ENCODE data around the gene ADD2. TPM values are rescaled to one million over a fixed set of nuclear protein-coding genes. Genes with fewer than 3 reads are reported as not detected.

Gene ADD2
- total RNA-seq, 1 experiment from 2014 or later = 124 TPM

DNA sequence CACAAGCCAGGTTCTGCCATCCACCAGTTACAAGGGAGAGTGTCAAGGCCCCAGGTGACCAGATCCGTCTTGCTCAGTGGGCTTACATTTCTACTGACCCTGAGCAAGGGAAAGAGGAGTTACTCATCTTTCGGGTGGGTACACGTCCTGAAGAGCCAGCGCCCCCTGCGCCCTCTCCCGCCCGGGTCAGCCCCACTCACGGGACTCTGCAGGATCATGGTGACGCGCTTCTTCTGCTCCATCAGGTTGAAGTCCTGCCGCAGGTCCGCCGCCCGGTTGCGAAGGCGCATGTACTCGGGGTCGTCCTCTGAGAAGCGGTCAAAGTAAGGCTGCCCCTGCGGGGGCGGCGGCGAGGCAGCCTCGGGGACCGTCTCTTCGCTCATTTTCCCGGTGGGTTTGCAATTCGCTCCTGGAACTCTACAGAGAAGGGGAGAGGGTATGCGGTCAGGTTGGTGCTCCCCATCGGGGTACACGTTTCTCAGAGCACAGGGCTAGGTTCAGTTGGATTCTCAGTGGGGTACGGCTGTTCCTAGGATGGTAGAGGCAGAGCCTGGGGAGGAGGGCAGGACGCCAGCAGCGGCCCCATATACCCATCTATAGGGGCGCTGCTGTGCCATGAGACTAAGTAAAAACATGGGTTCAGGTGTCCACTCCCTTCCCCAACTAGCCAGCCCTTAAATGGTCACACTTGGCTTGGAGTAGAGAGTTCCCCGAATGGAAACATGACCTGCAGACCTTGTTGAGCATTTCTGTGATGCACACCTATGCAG, 61.8 kb downstream of the ADD2 start:
- H3K4me3 Mint-ChIP-seq = no peak overlapping the region
- Histone ChIP-seq H3K4me1 (ENCODE audit: insufficient read depth, low read length) (peaks cover 5% of the 10 kb centered on the region; the same call in 1 of the 2 replicates), H3K27me3 (ENCODE audit: insufficient read depth, low read length) (no peaks in the 10 kb centered on the region)

More for the DNA sequence above, 61.8 kb downstream of the ADD2 start:
- Histone ChIP-seq H3K18ac (ENCODE audit: insufficient read length, low read depth, low read length) (no peak overlapping the region), H2BK120ac (ENCODE audit: low read depth, low read length, poor library complexity, severe bottlenecking) (no peak overlapping the region), H3K79me2 (ENCODE audit: insufficient read depth, low read length) (peaks cover 2% of the 10 kb centered on the region; the same call in 1 of the 2 replicates), H2AK5ac (ENCODE audit: insufficient read length, low read length) (no peak overlapping the region), H2BK20ac (ENCODE audit: low read depth, low read length, poor library complexity, severe bottlenecking) (no peak overlapping the region), H3K23ac (ENCODE audit: insufficient read length, low read depth, low read length) (no peak overlapping the region), H3K79me1 (ENCODE audit: insufficient read depth, low read depth, low read length, poor library complexity, severe bottlenecking) (no peaks in the 10 kb centered on the region), H3K27ac (ENCODE audit: insufficient read length, low read depth, low read length) (no peak overlapping the region), H3K4ac (ENCODE audit: low read depth, low read length) (no peak overlapping the region; the same call in 1 of the 2 replicates), H2AFZ (ENCODE audit: low read length) (no peak overlapping the region), H3K56ac (ENCODE audit: insufficient read length, low read depth, low read length) (no peak overlapping the region), H2BK12ac (ENCODE audit: insufficient read length, low read depth, low read length) (no peak overlapping the region), H4K91ac (ENCODE audit: insufficient read length, low read depth, low read length) (no peak overlapping the region), H3K14ac (ENCODE audit: insufficient read depth, low read length) (no peak overlapping the region), H3K4me2 (ENCODE audit: insufficient read depth, insufficient read length, low read length) (no peak overlapping the region), H3K9me3 (ENCODE audit: control insufficient read depth, low read depth, low read length) (no peaks in the 10 kb centered on the region), H4K20me1 (ENCODE audit: control insufficient read depth, insufficient read depth, insufficient read length) (peaks cover 3% of the 10 kb centered on the region), H4K8ac (replicated peaks; ENCODE audit: insufficient read length, low read depth, low read length) (no peak overlapping the region), H2BK5ac (ENCODE audit: insufficient read length, low read length) (no peak overlapping the region), H3T11ph (ENCODE audit: low read length) (no peak overlapping the region), H3K9ac (ENCODE audit: extremely low read depth, insufficient read length, low read length) (no peak overlapping the region), H2BK15ac (ENCODE audit: low read depth, low read length) (no peak overlapping the region), H4K5ac (ENCODE audit: insufficient read length, low read depth, low read length) (no peak overlapping the region), H3K23me2 (ENCODE audit: insufficient read length, low read depth, low read length, poor library complexity, severe bottlenecking) (no peaks in the 10 kb centered on the region)
- H3K9me3 Mint-ChIP-seq = no peaks in the 10 kb centered on the region
- no CpG with 5 or more reads among the region's 36 CpGs for WGBS (ENCODE audit: extremely low coverage, insufficient read length, low lambda C conversion rate)
- TF ChIP-seq, protein P1, sequence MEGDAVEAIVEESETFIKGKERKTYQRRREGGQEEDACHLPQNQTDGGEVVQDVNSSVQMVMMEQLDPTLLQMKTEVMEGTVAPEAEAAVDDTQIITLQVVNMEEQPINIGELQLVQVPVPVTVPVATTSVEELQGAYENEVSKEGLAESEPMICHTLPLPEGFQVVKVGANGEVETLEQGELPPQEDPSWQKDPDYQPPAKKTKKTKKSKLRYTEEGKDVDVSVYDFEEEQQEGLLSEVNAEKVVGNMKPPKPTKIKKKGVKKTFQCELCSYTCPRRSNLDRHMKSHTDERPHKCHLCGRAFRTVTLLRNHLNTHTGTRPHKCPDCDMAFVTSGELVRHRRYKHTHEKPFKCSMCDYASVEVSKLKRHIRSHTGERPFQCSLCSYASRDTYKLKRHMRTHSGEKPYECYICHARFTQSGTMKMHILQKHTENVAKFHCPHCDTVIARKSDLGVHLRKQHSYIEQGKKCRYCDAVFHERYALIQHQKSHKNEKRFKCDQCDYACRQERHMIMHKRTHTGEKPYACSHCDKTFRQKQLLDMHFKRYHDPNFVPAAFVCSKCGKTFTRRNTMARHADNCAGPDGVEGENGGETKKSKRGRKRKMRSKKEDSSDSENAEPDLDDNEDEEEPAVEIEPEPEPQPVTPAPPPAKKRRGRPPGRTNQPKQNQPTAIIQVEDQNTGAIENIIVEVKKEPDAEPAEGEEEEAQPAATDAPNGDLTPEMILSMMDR (conservative IDR thresholded peaks at IDR 0.05) = no peak
- peak; percentile 30 for DNase-seq
- H3K4me1 Mint-ChIP-seq = peaks cover 17 to 22% of the 10 kb centered on the region in 2 experiments
- peak overlapping the region; percentile 44 to 66 (median 57); a peak in 3 of 7 replicates for H3K27ac Mint-ChIP-seq
- H3K27me3 Mint-ChIP-seq (ENCODE audit: low read depth) = no peaks in the 10 kb centered on the region
- H3K36me3 Mint-ChIP-seq (ENCODE audit: insufficient read depth in 1 of 3, low read depth in 3 of 3) = peaks cover 37 to 68% (median 50%) of the 10 kb centered on the region in 3 experiments

All from H9 (cell line).